Activated CD4-positive, alpha-beta T cell treated with anti-CD3 and anti-CD28 coated beads, Interleukin-2, Interleukin-4, amounts not matched to agents 100 ng/mL and 50 ng/mL, durations not matched to agents 16 hours and 8 hours (primary cell): ENCODE measurements around the gene MAG.

Source experiments
- DNase-seq: peaks from one replicate; pipeline ENCODE4 v3.0.0-alpha.2; 2020; ENCODE audit warnings: low spot score

Gene MAG, protein sequence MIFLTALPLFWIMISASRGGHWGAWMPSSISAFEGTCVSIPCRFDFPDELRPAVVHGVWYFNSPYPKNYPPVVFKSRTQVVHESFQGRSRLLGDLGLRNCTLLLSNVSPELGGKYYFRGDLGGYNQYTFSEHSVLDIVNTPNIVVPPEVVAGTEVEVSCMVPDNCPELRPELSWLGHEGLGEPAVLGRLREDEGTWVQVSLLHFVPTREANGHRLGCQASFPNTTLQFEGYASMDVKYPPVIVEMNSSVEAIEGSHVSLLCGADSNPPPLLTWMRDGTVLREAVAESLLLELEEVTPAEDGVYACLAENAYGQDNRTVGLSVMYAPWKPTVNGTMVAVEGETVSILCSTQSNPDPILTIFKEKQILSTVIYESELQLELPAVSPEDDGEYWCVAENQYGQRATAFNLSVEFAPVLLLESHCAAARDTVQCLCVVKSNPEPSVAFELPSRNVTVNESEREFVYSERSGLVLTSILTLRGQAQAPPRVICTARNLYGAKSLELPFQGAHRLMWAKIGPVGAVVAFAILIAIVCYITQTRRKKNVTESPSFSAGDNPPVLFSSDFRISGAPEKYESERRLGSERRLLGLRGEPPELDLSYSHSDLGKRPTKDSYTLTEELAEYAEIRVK

DNA sequence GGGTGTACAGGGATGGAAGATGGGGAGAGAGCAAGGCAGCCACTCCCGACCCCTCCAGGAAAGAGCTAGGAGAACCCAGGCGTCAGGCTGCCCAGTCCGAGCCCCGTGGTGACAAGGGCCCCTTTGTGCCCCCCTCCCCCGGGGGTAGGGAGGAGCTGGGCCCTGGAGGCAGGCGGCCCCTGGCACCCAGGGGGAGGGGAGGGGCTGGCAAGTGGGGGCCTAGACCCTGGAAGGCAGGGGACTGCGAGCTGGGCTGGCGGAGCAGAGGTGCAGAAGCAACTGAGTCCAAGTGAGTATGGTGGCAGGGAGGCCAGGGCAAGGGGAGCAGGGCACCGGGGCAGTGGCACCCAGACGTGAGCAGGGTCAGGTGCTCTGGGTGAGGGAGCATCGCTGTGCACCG is at the start of gene MAG:
TSS of gene MAG (plus strand) at position 246 of the 400 bp plus-strand sequence. CDS start 3,248 bp downstream, outside the sequence.
- DNase-seq = no peak

DNA sequence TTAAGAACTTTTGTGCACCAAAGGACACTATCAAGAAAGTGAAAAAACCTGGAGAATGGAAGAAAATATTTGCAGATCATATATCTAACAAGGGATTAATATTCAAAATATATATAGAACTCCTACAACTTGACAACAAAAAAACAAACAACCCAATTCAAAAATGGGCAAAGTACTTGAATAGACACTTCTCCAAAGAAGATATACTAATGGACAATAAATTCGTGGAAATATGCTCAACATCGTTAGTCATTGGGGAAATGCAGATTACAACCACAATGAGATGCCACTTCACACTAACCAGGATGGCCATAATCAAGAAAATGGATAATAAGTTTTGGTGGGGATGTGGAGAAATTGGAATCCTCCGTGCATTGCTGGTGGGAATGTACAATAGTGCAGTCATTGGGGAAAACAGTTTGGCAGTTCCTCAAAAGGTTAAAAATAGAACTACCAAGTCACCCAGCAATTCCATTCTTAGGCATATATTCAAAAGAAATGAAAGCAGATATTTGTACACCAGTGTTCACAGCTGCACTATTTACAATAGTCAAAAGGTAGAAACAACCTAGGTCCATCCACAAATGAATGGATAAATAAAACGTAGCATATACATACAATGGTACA is 45.4 kb upstream of the MAG start:
- no peak for DNase-seq

DNA sequence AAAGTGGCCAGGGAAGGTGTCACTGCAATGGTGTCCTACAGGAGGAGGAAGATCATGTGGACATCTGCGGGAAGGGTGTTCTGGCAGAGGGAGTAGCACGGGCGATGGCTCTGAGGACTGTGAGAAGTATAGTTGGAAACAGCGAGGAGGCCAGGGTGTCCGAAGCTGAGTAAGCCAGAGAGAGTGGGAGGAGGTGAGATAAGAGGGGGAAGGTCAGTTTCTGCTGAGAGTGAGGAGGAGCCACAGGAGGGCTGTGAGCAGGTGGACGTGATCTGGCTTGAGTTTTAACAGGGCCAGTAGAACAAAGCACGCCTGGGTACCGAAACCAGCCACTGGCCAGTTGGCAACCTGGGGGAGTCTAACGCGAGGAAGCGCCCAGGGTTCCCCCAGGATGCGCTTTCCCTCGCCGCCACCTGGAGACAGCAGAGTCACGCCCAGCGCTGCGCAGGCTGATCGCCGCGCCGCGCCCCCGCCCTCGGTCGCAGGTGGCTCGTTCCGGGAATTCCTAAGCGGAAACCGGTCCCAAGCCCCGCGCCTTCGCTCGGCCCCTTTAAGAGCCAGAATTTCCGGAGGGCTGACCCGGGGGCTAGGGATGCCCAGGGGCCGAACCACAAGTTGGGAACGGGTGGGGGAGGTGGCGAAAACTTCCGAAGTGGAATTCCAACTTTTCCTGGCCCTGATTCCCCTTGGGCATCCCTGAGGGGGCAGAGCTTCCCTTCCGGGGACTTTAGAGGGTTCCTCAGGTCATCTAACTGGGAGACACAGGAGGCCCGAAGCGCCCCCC is 44.2 kb upstream of the MAG start:
- no peak for DNase-seq

DNA sequence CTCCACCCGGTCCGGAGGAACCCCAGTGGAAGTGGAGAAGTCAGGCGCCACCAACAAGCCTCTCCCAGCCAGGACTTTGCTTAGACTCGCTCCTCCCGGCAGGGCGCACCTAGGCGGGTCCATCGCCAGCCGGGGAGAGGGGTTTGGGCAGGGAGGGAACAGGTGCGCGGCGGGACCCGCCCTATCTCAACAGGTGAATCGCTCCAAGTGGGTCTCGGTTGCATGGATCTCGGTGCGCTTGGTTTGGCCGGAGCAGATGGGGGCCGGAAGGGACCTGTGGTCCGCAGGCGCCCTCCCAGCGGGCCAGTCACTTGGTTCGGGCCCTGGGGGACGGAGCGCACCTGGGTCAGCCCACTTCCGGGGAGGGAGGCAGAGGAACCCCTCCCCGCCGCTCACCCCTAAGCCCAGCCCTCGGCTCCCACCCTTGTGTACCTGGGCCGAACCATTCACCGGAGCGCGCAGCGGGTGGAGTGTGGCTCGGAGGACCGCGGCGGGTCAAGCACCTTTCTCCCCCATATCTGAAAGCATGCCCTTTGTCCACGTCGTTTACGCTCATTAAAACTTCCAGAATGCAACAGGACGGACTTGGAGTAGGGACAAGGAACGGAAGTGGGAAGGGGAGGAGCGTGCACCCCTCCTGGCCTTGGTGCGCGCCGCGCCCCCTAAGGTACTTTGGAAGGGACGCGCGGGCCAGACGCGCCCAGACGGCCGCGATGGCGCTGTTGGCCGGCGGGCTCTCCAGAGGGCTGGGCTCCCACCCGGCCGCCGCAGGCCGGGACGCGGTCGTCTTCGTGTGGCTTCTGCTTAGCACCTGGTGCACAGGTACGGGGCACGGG is 43.4 kb upstream of the MAG start, which contains the start of gene LSR:
TSS of gene LSR (plus strand) at position 693 of the 836 bp plus-strand sequence. CDS start at position 714, 21 bp downstream.
- DNase-seq = no peak

DNA sequence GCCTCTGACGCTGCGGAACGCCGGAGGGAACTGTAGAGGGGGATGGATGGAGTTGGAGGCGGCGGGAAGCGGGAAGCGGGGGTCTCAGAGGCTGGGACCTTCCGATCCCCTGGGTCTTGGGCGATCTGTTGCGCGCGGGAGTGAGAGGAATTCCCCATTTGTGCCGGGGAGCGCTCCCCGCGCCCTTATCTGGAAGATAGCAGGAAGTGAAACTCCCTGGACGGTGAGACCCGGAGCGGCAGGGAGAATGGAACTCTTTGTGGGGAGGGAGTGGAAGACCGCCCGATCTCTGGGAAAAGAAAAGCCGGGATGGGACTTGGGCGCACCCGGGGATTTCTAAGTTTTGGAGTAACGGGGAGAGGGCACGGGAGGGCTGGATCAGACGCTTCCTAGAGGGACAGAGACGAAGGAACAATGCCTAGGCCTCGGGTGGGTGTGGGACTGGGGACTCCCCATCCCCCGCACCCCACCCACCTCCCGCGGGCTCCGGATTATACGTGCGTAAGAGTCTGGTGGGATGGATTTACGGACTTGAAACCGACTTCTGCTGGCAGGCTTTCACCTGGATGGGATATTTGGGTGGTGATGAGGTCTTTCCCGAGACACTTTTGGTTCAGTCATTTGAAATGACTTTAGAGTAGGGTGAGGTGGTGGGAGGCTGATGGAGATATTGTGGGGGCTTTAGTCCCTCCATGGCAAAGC is 42.7 kb upstream of the MAG start:
- no peak for DNase-seq

DNA sequence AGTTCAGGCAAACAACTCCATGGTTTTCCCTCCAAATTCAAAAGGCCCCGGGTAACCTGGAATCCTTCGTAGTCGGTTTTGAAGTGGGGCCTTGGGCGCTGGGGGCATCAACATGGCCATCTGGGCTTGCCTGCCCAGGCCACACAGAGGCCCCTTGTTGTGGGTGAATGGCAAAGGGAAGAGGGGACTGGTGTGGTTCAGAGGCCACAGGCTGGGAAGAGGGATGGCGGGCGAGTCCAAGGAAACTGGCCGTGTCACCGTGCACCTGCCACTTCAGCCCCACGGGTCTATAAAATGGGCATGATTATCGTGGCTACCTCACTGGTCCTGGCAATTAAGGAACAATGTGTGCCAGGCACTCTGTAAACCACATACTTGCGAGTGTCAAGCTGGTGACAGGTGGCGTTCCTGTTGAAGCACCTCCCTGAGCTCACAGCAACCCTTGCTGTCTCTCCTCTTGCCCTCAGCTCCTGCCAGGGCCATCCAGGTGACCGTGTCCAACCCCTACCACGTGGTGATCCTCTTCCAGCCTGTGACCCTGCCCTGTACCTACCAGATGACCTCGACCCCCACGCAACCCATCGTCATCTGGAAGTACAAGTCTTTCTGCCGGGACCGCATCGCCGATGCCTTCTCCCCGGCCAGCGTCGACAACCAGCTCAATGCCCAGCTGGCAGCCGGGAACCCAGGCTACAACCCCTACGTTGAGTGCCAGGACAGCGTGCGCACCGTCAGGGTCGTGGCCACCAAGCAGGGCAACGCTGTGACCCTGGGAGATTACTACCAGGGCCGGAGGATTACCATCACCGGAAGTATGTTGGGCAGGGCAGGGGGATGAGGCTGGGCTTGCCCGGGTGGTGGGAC is 41.9 kb upstream of the MAG start:
- no peak for DNase-seq

DNA sequence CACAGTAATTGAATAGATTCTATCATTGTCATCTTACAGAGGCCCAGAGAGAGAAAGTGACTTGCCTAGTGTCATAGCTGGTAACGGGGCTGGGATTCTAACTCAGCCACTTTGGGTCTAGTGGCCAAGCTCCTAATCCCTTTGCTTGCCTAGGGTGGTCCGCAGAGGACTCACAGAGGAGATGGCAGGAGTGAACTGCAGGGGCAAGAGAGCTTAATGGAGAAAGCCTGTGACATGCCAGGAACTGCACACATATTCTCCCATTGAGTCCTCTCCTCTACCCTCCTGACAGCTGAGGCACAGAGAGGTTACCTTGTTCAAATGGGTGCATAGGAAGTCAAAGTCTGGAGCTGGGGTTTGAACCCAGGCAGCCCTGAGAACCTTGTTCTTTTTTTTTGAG is 40.5 kb upstream of the MAG start:
- DNase-seq = no peak

DNA sequence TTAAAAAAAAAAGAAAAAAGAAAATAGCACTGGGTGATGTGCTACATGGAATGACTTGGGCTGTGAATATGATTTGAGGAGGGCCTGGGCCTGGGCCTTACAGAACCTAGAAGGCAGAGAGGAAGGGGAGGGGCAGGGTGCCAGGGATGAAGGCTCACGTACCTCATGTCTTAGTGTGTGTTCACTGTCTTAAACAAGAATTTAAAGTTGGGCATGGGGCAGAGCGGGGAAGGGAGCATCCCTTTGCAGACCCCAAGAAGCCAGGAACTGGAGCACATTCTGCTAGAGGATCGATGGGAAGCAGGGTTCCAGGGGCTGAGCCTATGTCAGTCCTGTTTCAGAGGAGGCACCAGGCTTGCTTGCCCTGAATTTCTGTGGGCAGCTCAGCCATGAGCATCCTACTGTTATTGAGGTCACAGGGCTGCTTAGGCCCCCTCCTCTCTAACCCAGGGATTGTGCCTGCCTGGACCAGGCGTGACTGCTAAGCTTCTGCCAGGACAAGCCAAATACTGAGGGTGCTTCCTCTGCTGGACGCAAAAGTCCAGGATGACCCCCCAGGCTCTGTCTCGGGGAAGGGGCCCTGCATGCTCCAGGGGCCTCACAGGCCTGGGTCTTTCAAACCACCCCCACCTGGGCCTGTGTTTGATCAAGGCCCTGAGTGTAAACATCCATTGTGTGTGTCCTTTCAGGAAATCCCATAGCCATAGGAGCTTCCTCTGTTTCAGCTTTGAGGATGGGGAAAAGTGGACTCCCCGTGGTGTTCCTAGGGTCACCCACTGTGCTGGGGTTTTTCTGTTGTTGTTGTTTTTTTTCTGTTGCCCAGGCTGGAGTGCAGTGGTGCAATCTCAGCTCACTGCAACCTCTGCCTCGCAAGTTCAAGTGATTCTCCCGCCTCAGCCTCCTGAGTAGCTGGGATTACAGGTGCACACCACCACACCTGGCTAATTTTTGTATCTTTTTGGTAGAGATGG is 38.4 kb upstream of the MAG start:
- DNase-seq = no peak

DNA sequence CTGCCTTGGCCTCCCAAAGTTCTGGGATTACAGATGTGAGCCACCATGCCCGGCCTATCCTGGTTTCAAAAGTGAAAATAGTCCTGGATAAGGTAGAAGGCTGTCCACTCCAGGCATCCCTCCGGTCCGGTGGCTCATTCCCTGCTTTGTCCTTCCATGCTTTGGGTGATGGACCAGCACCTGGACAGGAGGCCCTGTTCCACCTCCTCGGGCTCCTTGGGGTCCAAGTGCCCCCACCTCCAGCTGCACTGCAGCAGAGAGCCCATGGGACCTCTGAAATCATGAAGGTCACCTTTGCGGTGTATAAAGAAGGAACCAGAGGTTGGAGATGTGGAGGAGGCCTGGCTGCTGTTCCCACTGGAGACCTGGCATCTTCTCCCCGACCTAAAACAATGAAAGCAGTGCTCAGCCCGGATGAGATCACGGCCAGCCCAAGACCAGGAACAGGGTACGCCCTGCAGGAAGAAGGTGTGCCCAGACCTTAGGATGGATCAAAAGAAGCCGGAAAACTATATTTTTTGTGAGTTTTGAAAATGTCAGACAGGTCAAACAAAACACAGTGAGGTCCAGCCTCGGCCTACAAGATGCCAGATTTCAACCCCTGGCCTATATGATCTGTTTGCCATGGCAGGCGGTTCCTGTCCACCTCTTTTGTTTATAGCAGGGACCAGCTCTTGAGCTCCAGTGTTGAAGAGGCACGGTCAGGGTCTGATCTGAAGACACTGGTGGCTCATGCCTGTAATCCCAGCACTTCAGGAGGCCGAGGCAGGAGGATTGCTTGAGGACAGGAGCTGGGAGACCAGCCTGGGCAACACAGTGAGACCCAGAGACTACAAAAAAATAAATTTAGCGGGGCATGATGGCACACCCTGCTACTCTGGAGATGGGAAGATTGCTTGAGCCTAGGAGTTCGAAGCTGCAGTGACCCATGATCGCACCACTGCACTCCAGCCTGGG is 37.3 kb upstream of the MAG start:
- no peak for DNase-seq

DNA sequence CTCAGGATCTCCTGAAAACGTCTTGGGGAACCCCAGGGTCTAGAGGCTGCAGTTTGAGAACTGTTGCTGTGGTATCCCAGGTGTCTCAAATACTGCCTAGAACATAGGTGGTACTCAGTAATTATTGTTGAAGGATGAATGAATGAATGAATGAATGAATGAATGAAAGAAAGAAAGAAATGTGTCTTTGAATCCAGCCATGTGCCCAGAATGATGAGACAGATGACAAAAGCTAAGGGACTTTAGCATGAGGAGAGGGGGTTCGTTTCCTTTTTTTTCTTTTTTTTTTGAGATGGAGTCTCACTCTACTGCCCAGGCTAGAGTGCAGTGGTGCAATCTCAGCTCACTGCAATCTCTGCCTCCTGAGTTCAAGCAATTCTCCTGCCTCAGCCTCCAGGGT is 35.4 kb upstream of the MAG start:
- no peak for DNase-seq

DNA sequence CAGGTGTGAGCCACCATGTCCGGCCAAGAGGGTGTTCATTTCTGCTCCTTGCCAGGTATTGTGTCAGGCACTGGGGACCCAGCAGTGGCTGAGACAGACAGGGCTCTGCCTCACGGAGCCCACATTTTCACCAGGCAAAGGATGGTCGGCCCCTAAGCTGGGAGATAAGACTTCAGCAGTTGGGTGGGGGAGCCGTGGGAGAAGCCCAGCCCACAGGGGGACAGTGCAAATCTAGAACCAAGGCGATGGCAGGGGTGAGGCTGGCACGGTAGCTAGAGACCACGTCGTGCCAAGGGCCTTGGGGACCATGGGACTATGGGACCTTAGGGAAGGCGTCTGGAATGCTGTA is 34.9 kb upstream of the MAG start:
- no peak for DNase-seq

DNA sequence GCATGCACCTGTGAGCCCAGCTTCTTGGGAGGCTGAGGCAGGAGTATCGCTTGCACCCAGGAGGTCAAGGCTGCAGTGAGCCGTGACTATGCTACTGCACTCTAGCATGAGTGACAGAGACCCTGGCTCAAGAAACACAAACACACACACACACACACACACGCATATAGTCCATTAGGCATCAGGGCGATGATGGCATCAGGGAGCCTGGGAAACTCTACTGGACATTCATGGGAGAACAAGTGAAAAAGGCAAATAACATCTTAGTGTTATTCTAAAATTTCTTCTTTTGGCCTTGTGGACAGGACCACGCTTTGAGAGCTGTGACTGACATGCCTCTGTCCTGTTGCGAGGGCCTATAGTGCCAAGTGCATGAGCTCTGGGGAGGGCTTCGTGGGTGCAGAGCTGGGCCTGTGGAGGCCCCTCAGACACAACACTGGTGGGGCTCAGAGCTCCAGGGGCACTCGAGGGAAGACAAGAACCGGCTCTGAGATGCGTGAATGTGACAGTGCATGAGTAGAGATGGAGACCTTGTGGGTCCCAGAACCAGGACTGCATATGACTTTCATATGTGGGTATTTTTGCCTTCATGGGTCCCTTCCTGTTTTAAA is 31.2 kb upstream of the MAG start:
- no peak for DNase-seq

DNA sequence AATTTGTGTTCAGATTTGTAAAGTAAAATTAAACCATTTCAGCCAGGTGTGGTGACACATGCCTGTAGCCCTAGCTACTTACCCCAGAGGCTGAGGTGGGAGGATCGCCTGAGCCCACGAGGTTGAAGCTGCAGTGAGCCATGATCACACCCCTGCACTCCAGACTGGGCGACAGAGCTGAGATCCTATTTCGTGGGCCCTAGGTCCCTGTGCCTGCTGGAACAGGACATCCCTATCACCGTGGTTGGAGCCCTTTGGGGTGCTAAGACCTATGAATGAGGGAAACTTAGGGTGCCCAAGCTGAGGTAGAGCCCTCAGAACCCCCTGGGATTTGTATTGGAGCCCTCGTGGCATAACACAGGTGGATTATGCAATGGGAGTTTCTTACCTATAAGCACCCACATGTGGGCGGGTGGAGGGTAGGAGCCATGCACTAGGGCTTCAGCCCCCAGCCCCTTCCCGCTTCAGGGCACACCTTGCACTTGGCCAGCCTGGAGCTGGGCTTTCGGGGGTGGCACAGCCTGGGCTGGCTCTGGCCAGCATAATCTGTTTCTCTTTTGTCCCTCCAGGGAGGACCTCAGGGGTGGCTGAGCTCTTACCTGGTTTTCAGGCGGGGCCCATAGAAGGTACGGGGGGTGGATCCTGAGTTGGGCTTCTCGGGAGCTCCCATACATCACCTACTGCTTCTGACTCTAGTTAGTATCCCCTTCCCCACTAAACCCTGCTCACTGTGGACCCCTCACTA is 30.4 kb upstream of the MAG start:
- no peak for DNase-seq

DNA sequence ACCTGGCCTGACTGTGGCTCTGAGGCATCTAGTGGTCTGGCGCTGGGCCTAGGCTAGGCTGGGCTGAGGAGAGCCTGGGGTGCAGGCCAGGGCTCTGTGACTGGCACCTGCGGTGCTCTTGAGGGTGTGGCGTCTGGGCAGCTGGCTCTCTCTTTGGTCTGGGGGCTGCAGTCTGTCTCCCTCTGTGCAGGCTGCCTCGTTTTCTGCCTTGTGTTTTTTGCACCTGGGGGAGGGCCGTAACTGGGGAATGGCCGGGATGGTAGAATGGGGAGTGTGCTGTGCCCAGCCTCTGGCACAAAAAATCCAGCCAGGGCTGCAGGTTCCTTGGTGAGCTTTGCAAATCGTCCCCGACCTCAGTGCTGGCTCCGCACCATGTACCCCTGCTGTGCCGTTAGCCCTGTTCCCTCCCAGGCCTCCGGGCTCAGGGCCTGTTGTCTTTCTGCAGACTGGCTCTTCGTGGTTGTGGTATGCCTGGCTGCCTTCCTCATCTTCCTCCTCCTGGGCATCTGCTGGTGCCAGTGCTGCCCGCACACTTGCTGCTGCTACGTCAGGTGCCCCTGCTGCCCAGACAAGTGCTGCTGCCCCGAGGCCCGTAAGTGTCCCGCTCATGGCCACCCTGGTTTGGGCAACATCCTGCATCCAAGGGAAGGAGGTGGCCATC is 29.7 kb upstream of the MAG start:
- DNase-seq = no peak

DNA sequence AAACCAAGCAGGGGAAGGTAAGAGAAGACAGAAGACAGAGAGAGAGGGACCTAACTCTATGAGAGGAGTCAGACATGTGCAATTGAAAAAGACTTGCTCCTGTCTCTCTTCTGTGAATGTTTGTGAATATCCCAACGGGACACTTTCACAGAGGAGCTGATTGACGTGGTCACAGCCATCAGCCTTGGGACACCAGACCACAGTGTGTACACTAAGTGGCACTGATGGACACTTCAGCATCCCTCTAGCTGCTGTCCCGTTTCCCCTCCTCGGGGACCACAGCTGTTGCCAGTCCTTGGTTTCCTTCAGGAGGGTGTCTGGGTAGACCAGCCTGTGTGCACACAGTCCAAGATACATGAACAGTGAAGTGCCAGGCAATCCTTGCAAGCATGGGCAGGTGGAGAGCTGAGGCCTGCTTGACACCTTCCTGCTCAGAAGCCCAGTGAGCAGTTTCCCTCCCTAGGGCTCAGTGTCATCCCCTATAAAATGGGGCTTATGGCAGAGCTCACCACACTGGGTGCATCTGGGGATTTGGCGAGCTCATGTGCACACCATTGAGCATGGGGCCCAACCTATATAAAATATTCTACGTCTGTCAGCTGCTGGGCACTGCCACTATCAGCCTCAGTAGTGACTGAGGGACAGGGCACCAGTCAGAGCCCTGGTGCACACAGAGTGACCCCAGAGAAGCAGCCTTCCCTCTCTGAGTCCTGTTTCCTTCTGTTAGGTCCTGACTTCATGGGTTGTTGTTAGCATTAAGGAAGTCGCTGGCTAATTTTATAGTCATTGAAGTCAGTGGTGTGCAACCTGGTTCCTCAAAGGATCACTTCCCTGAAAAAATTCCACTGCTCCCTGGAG is 27.5 kb upstream of the MAG start:
- no peak for DNase-seq
